Colonic mucosa (tissue), 4 donors: Measurements from ENCODE around the gene SF1. TPM values are rescaled to one million over a fixed set of nuclear protein-coding genes. Genes with fewer than 3 reads are reported as not detected.

ENCODE experiments used
- DNase-seq: peaks from one replicate; pipeline ENCODE4 v3.0.0-alpha.2; 2020
- H3K27ac ChIP-seq: fragments of 200-600 bp; one replicate; pipeline ENCODE4 v1.8.0; 2021
- H3K27me3 ChIP-seq: fragments of 200-600 bp; one replicate; pipeline ENCODE4 v1.8.0; 2021
- H3K36me3 ChIP-seq: fragments of 200-600 bp; one replicate; pipeline ENCODE4 v1.8.0; 2021
- H3K4me1 ChIP-seq: fragments of 200-600 bp; one replicate; pipeline ENCODE4 v1.8.0; 2021; ENCODE audit warnings: mild to moderate bottlenecking
- H3K4me3 ChIP-seq: fragments of 200-600 bp; one replicate; pipeline ENCODE4 v1.8.0; 2021
- H3K9ac ChIP-seq, 2 donors: one replicate each; pipeline ENCODE4 v1.7.0; 2013; ENCODE audit warnings: control low read depth in 2 of 2, low read depth in 2 of 2, low read length in 2 of 2
- H3K9me3 ChIP-seq: fragments of 200-600 bp; one replicate; pipeline ENCODE4 v1.8.0; 2021
- CTCF ChIP-seq: fragments of 200-600 bp; IDR thresholded peaks from one replicate; pipeline ENCODE4 v1.8.0; 2022; ENCODE audit warnings: antibody characterized with exemption, mild to moderate bottlenecking
- intact Hi-C: fragments of 100-400 bp; cut with DNase I; formaldehyde crosslinking; loops from one replicate; pipeline ENCODE4 v1.14.1; 2022
- total RNA-seq, 2 donors: library from RNA; stranded (reverse); fragmentation: NEBNext Ultra II Directional in 1 of 2; extraction: Animal tissue kit (Norgen Biotek cat#: 25700) in 1 of 2; gene quantifications; one replicate each; pipeline ENCODE4 v1.2.1, GENCODE V29; 2021
- donor health status: healthy.
- donor health status: DM: no; HTN: no; CAD: no.
- donor health status: DM: no; HTN: no; CAD: no.

The SF1 gene
- total RNA-seq, 2 donors from 2014 or later = 164 to 220 TPM

- DNase-seq = no peak
- Histone ChIP-seq H3K9me3 (no peaks in the 10 kb centered on the region), H3K9ac (no peak overlapping the region), H3K27me3 (peaks cover 2% of the 10 kb centered on the region), H3K4me3 (no peak overlapping the region), H3K36me3 (no peaks in the 10 kb centered on the region), H3K4me1 (no peaks in the 10 kb centered on the region), H3K27ac (no peak overlapping the region)
- intact Hi-C loops = no loop called here
- no peak for TF ChIP-seq CTCF
Observed at GRCh38 chr11:64750361-64751054, 27.8 kb downstream of the SF1 start.

GRCh38 chr11:64747961-64748665, 30.2 kb downstream of the SF1 start:
- peaks cover 23% of the 10 kb centered on the region for H3K27me3 ChIP-seq
- TF ChIP-seq CTCF = no peak
- no peak for DNase-seq
- H3K4me3 ChIP-seq = no peak overlapping the region
- H3K27ac ChIP-seq = no peak overlapping the region
- H3K36me3 ChIP-seq = no peaks in the 10 kb centered on the region
- intact Hi-C loops = no loop called here
- H3K9ac ChIP-seq = no peak overlapping the region
- H3K4me1 ChIP-seq = peaks cover 8% of the 10 kb centered on the region
- no peaks in the 10 kb centered on the region for H3K9me3 ChIP-seq

- no peak for DNase-seq
- no peak for TF ChIP-seq CTCF
- peak overlapping the region; percentile 86 for H3K27ac ChIP-seq
- no peaks in the 10 kb centered on the region for H3K9me3 ChIP-seq
- no peaks in the 10 kb centered on the region for H3K36me3 ChIP-seq
- H3K4me3 ChIP-seq = no peak overlapping the region
- H3K9ac ChIP-seq = no peak overlapping the region
- peaks cover 37% of the 10 kb centered on the region for H3K27me3 ChIP-seq
- intact Hi-C loops = no loop called here
- peaks cover 19% of the 10 kb centered on the region for H3K4me1 ChIP-seq
Observed at GRCh38 chr11:64746486-64746885, 31.9 kb downstream of the SF1 start.

- Histone ChIP-seq H3K4me1 (peaks cover 19% of the 10 kb centered on the region), H3K27me3 (peaks cover 43% of the 10 kb centered on the region), H3K27ac (peak overlapping the region; percentile 86), H3K36me3 (no peaks in the 10 kb centered on the region), H3K9ac (peak overlapping the region; percentile 40 to 66), H3K9me3 (no peaks in the 10 kb centered on the region), H3K4me3 (peak overlapping the region; percentile 36)
- TF ChIP-seq CTCF = no peak
- DNase-seq = peak; percentile 60
- intact Hi-C loops = no loop called here
Observed at GRCh38 chr11:64745521-64746328, 32.6 kb downstream of the SF1 start.

- Histone ChIP-seq H3K9me3 (no peaks in the 10 kb centered on the region), H3K4me1 (peaks cover 19% of the 10 kb centered on the region), H3K4me3 (peak overlapping the region; percentile 36), H3K9ac (peak overlapping the region; percentile 40 to 66), H3K36me3 (no peaks in the 10 kb centered on the region), H3K27me3 (peaks cover 43% of the 10 kb centered on the region), H3K27ac (peak overlapping the region; percentile 86)
- peak; percentile 59 for DNase-seq
- intact Hi-C loops = no loop called here
- no peak for TF ChIP-seq CTCF
Observed at GRCh38 chr11:64745189-64745520, 33.2 kb downstream of the SF1 start.
